HG03439 (cell line): ENCODE results near the gene PPDPF.

Experiments
- ATAC-seq: cut with Tn5 transposase; IDR thresholded peaks from one replicate; pipeline ENCODE4 v1.9.1; 2021; ENCODE audit warnings: mild to moderate bottlenecking, moderate library complexity; ENCODE audit not compliant: unreplicated experiment

Gene PPDPF

GRCh38 chr20:63519668-63520503 lies 679 bp upstream of the PPDPF start:
- peak; percentile 46 for ATAC-seq

GRCh38 chr20:63520934-63521601 lies 503 bp downstream of the PPDPF start:
- peak; percentile 44 for ATAC-seq

- ATAC-seq, result no peak
Observed at GRCh38 chr20:63521602-63522001, 1.0 kb downstream of the PPDPF start.

- no peak for ATAC-seq
Observed at GRCh38 chr20:63522091-63522868, 1.7 kb downstream of the PPDPF start.

DNA sequence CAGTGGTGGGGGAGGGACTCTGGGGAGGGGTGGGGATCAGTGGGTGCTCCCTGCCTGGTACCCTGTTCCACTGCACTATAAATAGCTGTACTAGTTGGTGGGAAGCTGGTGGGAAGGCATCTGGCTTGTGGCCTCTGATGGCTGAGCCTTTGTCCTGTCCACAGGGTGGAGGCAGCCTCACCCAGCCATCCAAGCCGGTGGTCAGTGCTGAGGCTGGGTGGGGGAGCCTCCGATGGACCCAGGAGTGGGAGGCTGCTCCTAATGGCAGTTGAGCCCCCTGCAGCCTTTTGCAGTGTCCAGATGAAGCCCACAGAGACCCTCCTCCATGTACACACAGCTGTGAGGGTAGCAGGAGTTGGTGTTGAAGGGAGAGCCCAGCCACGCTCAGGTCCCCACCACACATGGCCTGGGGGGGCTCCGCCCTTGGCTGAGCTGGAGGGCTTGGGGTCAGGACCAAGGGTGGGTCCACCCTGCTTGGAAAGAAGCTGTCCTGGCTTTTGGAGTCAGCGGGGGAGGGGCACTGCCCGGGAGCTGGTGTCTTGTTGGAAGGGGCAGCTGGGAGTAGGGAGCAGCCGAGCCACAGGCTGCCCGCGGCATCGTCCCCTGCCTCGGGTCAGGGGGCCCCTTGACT lies 2.5 kb downstream of the PPDPF start:
- no peak for ATAC-seq

DNA sequence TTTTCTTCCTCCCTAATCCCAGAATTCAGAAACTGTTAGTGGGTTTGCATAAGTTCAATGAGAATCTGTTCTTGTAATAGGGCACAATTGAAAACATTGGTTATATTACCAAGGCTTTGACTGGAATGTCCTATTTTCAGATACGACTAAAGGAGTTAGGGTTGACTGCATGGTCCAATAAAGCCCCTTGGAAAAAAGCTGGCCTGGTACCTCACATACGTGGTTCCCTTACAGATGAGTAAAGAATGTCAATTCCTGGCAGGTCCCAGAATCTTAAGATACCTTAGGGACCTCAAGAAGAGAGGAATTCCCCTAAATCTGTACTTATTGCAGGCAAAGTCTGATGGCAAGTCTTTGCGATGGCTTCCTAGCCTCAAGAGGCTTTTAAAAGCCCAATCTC lies 4.6 kb downstream of the PPDPF start:
- no peak for ATAC-seq

- ATAC-seq, result no peak
Observed at GRCh38 chr20:63525971-63526370, 5.4 kb downstream of the PPDPF start.

GRCh38 chr20:63527184-63527583 lies 6.6 kb downstream of the PPDPF start:
- no peak for ATAC-seq

GRCh38 chr20:63529180-63529860 lies 8.8 kb downstream of the PPDPF start:
- ATAC-seq, result no peak

- ATAC-seq, result no peak
Observed at GRCh38 chr20:63529861-63530787, 9.6 kb downstream of the PPDPF start.

DNA sequence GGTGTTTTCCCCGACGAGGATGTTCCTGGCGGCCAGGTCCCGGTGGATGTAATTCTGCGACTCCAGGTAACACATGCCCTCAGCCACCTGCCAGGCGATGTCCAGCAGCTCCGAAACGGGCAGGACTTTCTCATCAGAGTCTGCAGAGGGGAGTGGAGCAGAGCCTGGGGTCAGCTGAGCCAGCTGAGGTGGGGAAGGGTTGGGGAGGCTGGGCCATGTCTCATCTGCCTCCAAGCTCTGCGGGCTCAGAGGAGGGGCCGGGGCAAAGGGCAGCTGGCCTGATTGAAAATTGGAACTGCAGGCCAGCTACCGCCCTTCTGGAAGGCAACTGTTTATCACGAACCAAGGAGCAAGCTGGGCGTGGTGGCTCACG lies 10.2 kb downstream of the PPDPF start:
- ATAC-seq, result no peak

DNA sequence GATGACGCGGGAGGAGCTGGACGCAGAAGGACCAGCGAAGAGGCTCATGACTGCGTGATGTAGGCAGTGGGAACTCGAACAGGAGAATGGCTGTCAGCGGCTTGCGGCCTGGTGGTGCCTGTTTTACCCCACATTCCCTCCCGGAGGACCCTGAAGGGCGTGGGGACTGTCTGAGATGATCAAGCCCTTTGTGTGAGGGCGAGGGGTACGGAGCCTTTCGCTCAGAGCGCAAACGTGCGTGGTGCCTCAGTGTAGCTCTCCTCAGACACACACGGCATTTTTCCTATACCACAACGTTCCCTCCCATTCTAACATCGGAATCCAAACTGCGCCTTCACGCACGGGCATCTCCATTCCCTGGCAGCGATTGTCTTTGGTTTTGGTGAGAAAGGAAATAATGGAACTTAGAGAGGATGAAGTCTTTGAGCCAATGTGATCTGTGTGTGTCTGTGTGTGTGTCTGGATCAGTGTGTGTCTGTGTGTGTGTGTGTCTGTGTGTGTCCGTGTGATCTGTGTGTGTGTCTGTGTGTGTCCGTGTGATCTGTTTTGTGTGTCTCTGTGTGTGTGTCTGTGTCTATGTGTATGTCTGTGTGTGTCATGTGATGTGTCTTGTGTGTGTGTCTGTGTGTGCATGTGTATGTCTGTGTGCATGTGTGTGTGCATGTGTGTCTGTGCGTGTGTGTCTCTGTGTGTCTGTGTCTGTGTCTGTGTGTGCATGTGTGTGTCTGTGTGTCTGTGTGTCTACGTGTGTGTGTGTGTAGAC lies 11.3 kb downstream of the PPDPF start:
- no peak for ATAC-seq

DNA sequence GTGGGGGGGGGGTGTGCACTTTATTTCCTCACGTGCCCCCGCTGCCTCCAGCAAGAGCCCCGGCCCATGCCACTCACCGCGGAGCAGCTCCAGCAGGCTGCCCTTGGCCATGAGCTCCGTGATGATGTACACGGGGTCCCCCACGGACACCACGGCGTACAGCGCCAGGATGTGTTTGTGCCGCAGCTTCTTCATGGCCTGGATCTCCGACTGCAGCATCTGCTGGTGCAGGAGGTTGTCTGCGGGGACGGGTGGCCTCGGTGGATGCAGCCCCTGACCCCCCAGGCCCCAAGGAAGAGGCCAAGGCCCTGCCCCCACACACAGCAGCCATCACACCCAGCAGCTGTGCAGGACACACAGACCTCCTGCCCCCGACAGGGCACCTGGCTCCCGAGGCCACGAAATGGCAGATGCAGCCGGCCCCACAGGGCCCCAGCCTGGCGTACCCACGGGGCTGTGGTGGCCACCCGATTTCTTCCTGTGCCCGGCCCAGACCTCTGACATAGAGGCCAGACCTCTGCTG lies 11.9 kb downstream of the PPDPF start:
- no peak for ATAC-seq

- ATAC-seq, result no peak
Observed at GRCh38 chr20:63533388-63533787, 12.8 kb downstream of the PPDPF start.

DNA sequence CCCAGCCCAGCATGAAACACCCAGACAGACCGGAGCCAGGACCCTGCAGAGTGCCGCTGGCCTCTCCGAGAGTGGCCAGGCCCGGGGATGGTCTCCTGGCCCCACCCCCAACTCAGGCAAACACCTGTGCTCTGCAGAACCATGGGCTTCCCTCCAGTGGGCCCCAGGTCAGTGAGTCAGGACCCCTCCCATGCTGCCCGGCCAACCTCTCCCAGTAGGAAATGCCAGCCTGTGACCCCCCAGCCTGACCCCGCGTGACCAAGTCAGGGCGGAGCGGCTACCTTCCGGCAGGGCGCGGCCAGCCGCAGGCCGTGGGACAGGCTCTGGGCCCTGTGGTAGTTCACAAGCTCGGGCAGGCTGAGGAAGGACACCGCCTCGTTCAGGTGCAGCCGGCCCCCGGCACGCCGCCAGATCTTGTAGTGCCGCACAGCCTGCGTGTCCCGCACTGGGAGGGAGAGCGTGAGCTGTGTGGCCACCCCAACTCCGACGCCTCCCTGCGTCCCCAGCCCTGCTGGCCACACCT lies 13.4 kb downstream of the PPDPF start:
- no peak for ATAC-seq

GRCh38 chr20:63534427-63534830 lies 13.9 kb downstream of the PPDPF start:
- ATAC-seq, result no peak

GRCh38 chr20:63534831-63535651 lies 14.5 kb downstream of the PPDPF start:
- no peak for ATAC-seq
